ENCODE data around the gene ABCA13.

GRCh38 chr7:48363174-48363573 is 191.9 kb downstream of the ABCA13 start:
- no peak for TF ChIP-seq CTCF (IDR thresholded peaks at IDR 0.05; ENCODE audit: extremely low read depth in 1 of 2, insufficient read depth in 1 of 2, low read depth in 1 of 2, low read length in 2 of 2)
- no peak for TF ChIP-seq EZH2 (IDR thresholded peaks at IDR 0.05; ENCODE audit: borderline replicate concordance, low read depth, low read length, severe bottlenecking)
- no peak for TF ChIP-seq POLR2A (IDR thresholded peaks at IDR 0.05; ENCODE audit: low read depth, low read length)
- TF ChIP-seq MAX (IDR thresholded peaks at IDR 0.05; ENCODE audit: insufficient read depth, insufficient read length), result no peak
- TF ChIP-seq POLR2AphosphoS5 (IDR thresholded peaks at IDR 0.05; ENCODE audit: insufficient read depth, low read depth, low read length), result no peak
- no peak for TF ChIP-seq MYC (IDR thresholded peaks at IDR 0.05; ENCODE audit: low read depth, low read length)
- TF ChIP-seq JUN (IDR thresholded peaks at IDR 0.05; ENCODE audit: borderline replicate concordance, insufficient read depth, insufficient read length, low read depth), result no peak
- TF ChIP-seq FOS (IDR thresholded peaks at IDR 0.05; ENCODE audit: borderline replicate concordance, insufficient read depth, low read length), result no peak
- no peak for TF ChIP-seq GATA2 (IDR thresholded peaks at IDR 0.05; ENCODE audit: insufficient read depth, insufficient read length, low read depth, low read length)
